Measurements from ENCODE around the gene MYOCD.

The MYOCD gene

DNA sequence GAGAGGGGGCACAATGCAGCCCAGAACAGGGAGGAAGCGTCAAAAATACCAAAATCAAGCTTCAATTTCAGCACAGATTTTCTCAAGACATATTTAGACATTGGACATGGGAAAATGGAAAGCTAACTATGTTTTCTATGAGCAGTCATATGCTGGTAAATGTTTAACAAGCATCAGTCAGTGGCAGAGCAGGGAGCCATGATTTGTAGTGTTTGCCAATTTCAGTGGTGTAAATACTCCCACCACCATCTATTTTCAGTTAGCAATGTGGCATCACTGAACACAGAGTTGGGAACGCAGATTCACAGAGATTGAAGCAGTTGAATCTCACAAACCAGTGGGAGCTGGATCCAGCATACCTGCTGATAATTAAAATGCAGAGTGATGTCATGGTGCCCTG is 24.6 kb upstream of the MYOCD start:
- H3K9me3 ChIP-seq (ENCODE audit: control insufficient read depth, low read length), result no peaks in the 10 kb centered on the region
- no peak overlapping the region for H3K4me3 ChIP-seq (ENCODE audit: low read depth, low read length)
- no peaks in the 10 kb centered on the region for H3K4me1 ChIP-seq
- H3K27me3 ChIP-seq (ENCODE audit: control insufficient read depth, insufficient read depth, low read length), result no peaks in the 10 kb centered on the region
- H3K9ac ChIP-seq, result no peak overlapping the region
- TF ChIP-seq, protein P1, sequence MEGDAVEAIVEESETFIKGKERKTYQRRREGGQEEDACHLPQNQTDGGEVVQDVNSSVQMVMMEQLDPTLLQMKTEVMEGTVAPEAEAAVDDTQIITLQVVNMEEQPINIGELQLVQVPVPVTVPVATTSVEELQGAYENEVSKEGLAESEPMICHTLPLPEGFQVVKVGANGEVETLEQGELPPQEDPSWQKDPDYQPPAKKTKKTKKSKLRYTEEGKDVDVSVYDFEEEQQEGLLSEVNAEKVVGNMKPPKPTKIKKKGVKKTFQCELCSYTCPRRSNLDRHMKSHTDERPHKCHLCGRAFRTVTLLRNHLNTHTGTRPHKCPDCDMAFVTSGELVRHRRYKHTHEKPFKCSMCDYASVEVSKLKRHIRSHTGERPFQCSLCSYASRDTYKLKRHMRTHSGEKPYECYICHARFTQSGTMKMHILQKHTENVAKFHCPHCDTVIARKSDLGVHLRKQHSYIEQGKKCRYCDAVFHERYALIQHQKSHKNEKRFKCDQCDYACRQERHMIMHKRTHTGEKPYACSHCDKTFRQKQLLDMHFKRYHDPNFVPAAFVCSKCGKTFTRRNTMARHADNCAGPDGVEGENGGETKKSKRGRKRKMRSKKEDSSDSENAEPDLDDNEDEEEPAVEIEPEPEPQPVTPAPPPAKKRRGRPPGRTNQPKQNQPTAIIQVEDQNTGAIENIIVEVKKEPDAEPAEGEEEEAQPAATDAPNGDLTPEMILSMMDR (IDR thresholded peaks at IDR 0.05), result no peak
- no peak overlapping the region for H3K27ac ChIP-seq
- no peaks in the 10 kb centered on the region for H3K36me3 ChIP-seq (ENCODE audit: control insufficient read depth, insufficient read depth, low read length)
- no peaks in the 10 kb centered on the region for H3K79me2 ChIP-seq
- H3K4me2 ChIP-seq (ENCODE audit: low read length), result no peak overlapping the region
- no peak overlapping the region for H2AFZ ChIP-seq

DNA sequence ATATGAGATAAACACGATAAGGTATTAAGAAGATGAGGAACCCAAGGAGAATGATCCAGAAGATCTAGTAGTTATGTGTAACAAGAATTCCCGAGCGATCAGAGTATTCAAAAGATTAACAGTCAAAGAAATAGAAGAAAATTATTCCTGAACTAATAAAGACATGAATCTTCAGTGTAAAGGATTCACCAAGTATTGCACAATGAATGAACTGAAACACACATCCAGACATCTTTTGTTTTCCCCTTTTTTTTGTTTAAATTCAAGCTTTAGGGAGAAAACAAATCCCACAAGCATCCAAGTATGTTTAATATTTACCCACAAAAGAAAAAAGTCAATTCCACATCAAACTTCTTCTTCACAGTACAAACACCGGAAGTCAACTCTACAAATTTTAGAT is 23.7 kb upstream of the MYOCD start:
- no peaks in the 10 kb centered on the region for H3K4me1 ChIP-seq
- no peaks in the 10 kb centered on the region for H3K9me3 ChIP-seq (ENCODE audit: control insufficient read depth, low read length)
- TF ChIP-seq, protein P1 (IDR thresholded peaks at IDR 0.05), result no peak
- H3K27ac ChIP-seq, result no peak overlapping the region
- H3K27me3 ChIP-seq (ENCODE audit: control insufficient read depth, insufficient read depth, low read length), result no peaks in the 10 kb centered on the region
- no peak overlapping the region for H2AFZ ChIP-seq
- no peaks in the 10 kb centered on the region for H3K79me2 ChIP-seq
- no peak overlapping the region for H3K4me2 ChIP-seq (ENCODE audit: low read length)
- no peaks in the 10 kb centered on the region for H3K36me3 ChIP-seq (ENCODE audit: control insufficient read depth, insufficient read depth, low read length)
- no peak overlapping the region for H3K4me3 ChIP-seq (ENCODE audit: low read depth, low read length)
- H3K9ac ChIP-seq, result no peak overlapping the region

DNA sequence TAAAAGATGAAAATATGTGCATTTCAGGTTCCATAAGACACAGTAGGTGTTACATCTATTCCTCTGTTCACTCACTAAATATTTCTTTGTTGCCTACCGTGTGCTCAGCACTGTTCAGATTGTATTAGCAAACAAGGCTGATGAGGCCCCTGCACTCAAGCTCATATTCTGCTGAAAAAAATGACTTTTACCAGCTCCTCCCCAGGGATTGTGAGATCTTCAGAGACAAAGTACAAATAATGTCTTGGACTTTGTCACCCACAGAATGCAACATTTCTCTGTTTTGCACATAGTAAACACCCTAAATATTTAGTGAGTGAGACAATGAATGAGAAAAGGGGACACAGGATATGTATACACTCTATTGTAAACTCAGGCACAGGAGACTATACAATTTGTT is 21.9 kb upstream of the MYOCD start:
- H3K79me2 ChIP-seq, result no peaks in the 10 kb centered on the region
- H3K9ac ChIP-seq, result no peak overlapping the region
- no peaks in the 10 kb centered on the region for H3K9me3 ChIP-seq (ENCODE audit: control insufficient read depth, low read length)
- TF ChIP-seq, protein P1 (IDR thresholded peaks at IDR 0.05), result no peak
- H3K36me3 ChIP-seq (ENCODE audit: control insufficient read depth, insufficient read depth, low read length), result no peaks in the 10 kb centered on the region
- no peak overlapping the region for H3K4me2 ChIP-seq (ENCODE audit: low read length)
- no peaks in the 10 kb centered on the region for H3K27me3 ChIP-seq (ENCODE audit: control insufficient read depth, insufficient read depth, low read length)
- no peak overlapping the region for H3K4me3 ChIP-seq (ENCODE audit: low read depth, low read length)
- no peak overlapping the region for H2AFZ ChIP-seq
- H3K27ac ChIP-seq, result no peak overlapping the region
- H3K4me1 ChIP-seq, result no peaks in the 10 kb centered on the region

DNA sequence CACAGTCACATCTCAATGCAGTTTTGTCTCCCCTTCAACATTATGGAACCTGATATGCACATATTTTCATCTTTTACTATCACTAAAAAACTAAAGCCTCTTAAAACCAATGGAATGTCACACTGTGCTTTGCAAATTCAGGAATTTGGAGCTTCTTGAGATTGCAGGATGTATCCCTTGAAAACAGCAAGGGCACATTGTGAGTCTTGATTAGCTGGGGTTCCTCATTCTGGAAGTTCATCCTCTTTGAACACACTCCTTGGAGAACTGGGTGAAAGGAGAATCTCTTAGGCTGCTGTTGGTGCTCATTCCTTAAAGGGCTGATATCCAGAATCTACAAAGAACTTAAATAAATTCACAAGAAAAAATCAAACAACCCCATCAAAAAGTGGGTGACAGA is 21.1 kb upstream of the MYOCD start:
- TF ChIP-seq, protein P1 (IDR thresholded peaks at IDR 0.05), result no peak
- H3K27me3 ChIP-seq (ENCODE audit: control insufficient read depth, insufficient read depth, low read length), result no peaks in the 10 kb centered on the region
- no peak overlapping the region for H3K4me2 ChIP-seq (ENCODE audit: low read length)
- no peak overlapping the region for H2AFZ ChIP-seq
- no peaks in the 10 kb centered on the region for H3K4me1 ChIP-seq
- H3K4me3 ChIP-seq (ENCODE audit: low read depth, low read length), result no peak overlapping the region
- no peak overlapping the region for H3K27ac ChIP-seq
- no peaks in the 10 kb centered on the region for H3K9me3 ChIP-seq (ENCODE audit: control insufficient read depth, low read length)
- H3K36me3 ChIP-seq (ENCODE audit: control insufficient read depth, insufficient read depth, low read length), result no peaks in the 10 kb centered on the region
- no peaks in the 10 kb centered on the region for H3K79me2 ChIP-seq
- H3K9ac ChIP-seq, result no peak overlapping the region

DNA sequence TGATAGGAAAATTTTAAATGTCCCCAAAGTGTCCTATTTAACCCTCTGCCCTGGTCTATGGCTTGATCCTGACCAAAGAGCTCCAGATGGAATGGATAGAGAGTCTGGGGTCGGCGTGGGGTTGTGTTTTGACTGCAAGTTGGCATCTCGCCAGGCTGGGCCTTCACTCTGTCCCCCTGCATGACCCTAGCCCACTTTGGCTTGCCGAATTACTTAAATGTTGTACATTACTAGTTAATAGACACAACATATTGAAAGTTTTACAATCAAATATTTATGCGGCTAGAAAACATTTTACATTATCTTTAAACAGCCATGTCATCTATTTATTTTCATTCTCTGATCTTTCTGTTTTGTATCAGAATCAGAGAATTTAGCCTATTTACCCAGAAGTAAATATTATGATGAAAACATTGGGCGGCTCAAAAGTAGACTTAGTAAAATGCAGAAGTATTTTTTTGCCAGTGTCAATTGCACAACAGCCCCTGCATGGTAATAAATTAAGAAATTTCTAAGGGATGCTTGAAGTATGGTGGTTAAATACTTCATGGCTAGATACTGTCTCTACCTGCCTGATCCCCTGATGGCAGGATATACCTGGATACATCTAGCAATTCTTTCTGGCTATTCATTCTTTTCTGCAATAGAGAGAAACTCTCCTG is 18.8 kb upstream of the MYOCD start:
- no peak overlapping the region for H3K27ac ChIP-seq
- H3K36me3 ChIP-seq (ENCODE audit: control insufficient read depth, insufficient read depth, low read length), result no peaks in the 10 kb centered on the region
- H3K9ac ChIP-seq, result no peak overlapping the region
- no peak overlapping the region for H3K4me3 ChIP-seq (ENCODE audit: low read depth, low read length)
- no peaks in the 10 kb centered on the region for H3K79me2 ChIP-seq
- TF ChIP-seq, protein P1 (IDR thresholded peaks at IDR 0.05), result no peak
- H3K4me1 ChIP-seq, result no peaks in the 10 kb centered on the region
- H3K4me2 ChIP-seq (ENCODE audit: low read length), result no peak overlapping the region
- H3K9me3 ChIP-seq (ENCODE audit: control insufficient read depth, low read length), result no peaks in the 10 kb centered on the region
- H3K27me3 ChIP-seq (ENCODE audit: control insufficient read depth, insufficient read depth, low read length), result no peaks in the 10 kb centered on the region
- H2AFZ ChIP-seq, result no peak overlapping the region

All from parathyroid adenoma (tissue), 2 donors.